ENCODE measurements around the gene MN1. TPM values are rescaled to one million over a fixed set of nuclear protein-coding genes. Genes with fewer than 3 reads are reported as not detected.

MN1 gene
- total and polyA plus RNA-seq, 2 of the 8 experiments (the other 6 are each of a cell fraction or from before 2014, with no cell fraction given): 3.1 to 4.9 TPM

DNA sequence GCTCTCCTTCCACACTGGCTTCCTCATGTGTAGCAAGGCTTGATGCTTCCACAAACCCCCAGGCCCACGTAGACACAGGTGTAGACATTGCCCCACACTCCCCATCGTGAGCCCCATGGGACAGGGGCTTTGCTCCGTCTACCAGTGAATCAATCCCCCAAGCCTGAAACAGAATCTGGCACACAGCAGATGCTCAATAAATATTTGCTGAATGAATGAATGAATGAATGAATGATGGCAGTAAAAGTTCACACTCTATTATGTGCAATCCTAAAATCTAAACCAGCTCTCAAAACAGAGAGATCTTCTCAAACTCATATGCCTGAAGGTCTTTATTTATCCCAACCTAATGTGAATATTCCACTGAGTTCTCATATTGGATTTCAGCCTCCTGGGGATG is 69.9 kb downstream of the MN1 start (continued):
- TF ChIP-seq BCL11A (IDR thresholded peaks at IDR 0.05; ENCODE audit: low read depth in 2 of 2, low read length in 2 of 2): no peak
